HG03432 (cell line): ENCODE results near the gene COL5A2.

Experiments used
- ATAC-seq: cut with Tn5 transposase; IDR thresholded peaks from one replicate; pipeline ENCODE4 v1.9.1; 2021; ENCODE audit warnings: mild to moderate bottlenecking, moderate library complexity; ENCODE audit not compliant: unreplicated experiment

Gene COL5A2

GRCh38 chr2:189010536-189010935, 169.0 kb downstream of the COL5A2 start:
- ATAC-seq = no peak

DNA sequence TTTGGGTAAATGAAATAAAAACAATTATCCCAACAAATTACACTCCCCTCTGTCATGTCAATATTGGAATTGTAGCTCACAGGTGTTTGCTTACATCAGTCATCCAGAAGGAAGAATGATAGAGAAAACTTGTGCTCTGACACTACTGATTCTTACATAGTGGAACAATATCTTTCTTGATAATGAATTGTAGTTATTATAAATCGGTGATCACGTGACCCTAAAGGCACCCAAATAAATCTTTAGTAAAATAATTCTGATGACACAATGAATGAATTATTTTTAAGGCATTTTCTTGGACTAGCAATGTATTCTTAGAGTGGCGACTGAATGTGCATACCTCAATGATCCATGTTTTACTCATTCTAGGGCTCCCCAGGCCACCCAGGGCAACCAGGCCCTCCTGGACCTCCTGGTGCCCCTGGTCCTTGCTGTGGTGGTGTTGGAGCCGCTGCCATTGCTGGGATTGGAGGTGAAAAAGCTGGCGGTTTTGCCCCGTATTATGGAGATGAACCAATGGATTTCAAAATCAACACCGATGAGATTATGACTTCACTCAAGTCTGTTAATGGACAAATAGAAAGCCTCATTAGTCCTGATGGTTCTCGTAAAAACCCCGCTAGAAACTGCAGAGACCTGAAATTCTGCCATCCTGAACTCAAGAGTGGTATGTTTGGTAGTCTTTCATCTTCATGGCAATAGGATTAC, 170.9 kb downstream of the COL5A2 start:
- no peak for ATAC-seq

DNA sequence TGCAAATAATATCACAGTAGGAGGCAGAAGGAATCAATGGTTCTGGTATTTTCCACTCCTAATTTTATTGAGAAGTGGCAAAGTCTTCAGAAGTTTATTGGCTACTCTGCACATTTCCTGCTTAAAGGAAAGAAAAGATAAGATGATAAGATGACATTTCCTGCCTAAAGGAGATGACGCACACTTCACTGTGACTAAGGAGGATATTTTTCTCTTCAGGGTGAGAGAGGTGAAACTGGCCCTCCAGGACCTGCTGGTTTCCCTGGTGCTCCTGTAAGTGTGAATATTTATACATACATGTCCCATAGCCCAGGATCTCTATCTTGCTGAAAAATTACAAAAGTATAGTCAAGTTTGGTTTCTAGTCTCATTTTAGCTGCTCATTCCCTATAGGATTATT, 177.5 kb downstream of the COL5A2 start:
- ATAC-seq = no peak

GRCh38 chr2:189000221-189000620, 179.3 kb downstream of the COL5A2 start:
- ATAC-seq = no peak

DNA sequence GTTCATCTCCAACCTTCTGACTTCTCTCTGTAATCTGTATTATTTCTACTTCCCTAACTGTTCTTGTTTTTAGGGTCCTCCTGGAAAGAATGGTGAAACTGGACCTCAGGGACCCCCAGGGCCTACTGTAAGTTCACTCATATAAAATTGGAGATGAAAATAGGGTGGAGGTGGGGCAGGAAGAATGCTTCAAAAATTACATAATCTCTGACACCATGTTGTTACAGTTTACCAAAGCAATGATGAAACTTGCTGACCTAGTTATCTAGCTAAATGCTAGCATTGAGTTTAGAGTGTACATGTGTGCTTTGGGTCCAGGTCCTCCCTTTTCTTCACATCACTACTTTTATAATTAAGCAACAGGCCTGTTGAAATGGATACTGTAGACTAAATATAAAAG, 182.3 kb downstream of the COL5A2 start:
- ATAC-seq = no peak

DNA sequence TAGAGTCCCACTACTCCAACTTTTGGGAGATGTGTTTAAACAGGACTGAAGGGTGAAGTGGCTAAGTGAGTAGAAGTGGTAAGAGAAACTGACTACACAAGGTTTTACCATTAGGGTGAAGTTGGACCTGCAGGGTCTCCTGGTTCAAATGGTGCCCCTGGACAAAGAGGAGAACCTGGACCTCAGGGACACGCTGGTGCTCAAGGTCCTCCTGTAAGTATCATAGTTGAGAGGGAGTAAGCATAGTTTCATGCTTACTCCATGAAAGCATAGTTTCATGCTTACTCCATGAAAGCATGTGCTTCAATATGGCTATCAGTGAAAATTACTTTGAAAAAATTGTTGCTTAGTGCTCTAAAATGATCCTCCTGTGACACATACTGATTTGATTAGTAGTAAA, 186.3 kb downstream of the COL5A2 start:
- no peak for ATAC-seq

DNA sequence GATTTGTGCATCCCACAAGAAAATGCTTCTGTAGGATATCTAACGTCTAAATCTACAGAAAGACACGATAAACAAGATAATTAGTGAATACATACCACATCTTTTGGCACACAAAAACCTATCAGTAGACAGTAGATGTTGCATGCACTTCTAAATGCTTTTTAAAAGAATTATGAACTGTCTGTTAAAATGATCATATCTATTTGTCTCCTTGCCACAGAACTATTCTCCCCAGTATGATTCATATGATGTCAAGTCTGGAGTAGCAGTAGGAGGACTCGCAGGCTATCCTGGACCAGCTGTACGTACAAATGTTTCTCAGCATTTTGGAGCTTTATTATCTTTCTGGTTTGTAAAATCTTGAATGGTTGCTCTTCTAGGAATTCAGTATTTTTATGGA, 192.7 kb downstream of the COL5A2 start:
- no peak for ATAC-seq

GRCh38 chr2:188984680-188985079, 194.9 kb downstream of the COL5A2 start:
- ATAC-seq = no peak

- no peak for ATAC-seq
Measured at GRCh38 chr2:188984065-188984491, 195.5 kb downstream of the COL5A2 start.

GRCh38 chr2:188983427-188984064, 196.0 kb downstream of the COL5A2 start:
- ATAC-seq = no peak
